ENCODE results near the gene AKAP6. TPM values are rescaled to one million over a fixed set of nuclear protein-coding genes. Genes with fewer than 3 reads are reported as not detected.

Gene AKAP6
- total and polyA plus RNA-seq, 10 of the 15 experiments (the other 5 are each of a cell fraction or from before 2014, with no cell fraction given) = 0.35 to 5.9 (median 2.2) TPM

GRCh38 chr14:32472076-32472475 is 143.0 kb downstream of the AKAP6 start:
- no peaks in the 10 kb centered on the region for H3K79me2 ChIP-seq (ENCODE audit: control insufficient read depth, insufficient read depth, low read length)
- no peak overlapping the region for H3K4me3 ChIP-seq
- H4K20me1 ChIP-seq (ENCODE audit: control insufficient read depth, insufficient read depth) = no peaks in the 10 kb centered on the region
- no peak for ATAC-seq
- in situ Hi-C loops (cut with MboI) = loop anchor here (10.0 to 25.0 kb wide), 2 partner anchors 407 to 960 kb away; no protein-coding TSS in a partner anchor
- ChIA-PET CTCF (interaction anchor here (1.6 to 3.0 kb wide), 2 partner anchors 218 to 962 kb away, joined by 3 to 23 read pairs; no protein-coding TSS in a partner anchor), POLR2A (no interaction called here), RAD21 (ENCODE audit: unreplicated experiment) (no interaction called here), SMC1A (ENCODE audit: uncharacterized antibody, unreplicated experiment) (interaction anchor here (1.0 kb wide), 1 partner anchor 217 kb away, joined by 4 read pairs; no protein-coding TSS in a partner anchor)
- no peaks in the 10 kb centered on the region for H3K4me1 ChIP-seq (ENCODE audit: control insufficient read depth, insufficient read depth, low read length)
- no peak overlapping the region for H3K27ac ChIP-seq (ENCODE audit: control insufficient read depth, insufficient read depth)
- no peak overlapping the region for H2AFZ ChIP-seq (ENCODE audit: control insufficient read depth, low read depth, low read length)
- intact Hi-C loops (cut with micrococcal nuclease; ENCODE audit: unreplicated experiment) = loop anchor here (10.0 kb wide), 1 partner anchor 397 kb away; the partner anchor contains the start of gene ARHGAP5
- FAIRE-seq = no peak
- no peaks in the 10 kb centered on the region for H3K27me3 ChIP-seq (replicated peaks in 1 of 2; ENCODE audit: control insufficient read depth in 2 of 2, insufficient read depth in 2 of 2, low read length in 1 of 2)
- H3K9me3 ChIP-seq (replicated peaks; ENCODE audit: control insufficient read depth, insufficient read depth, low read length) = no peaks in the 10 kb centered on the region
- no TSS peak for BruUV-seq (replicated peaks)
- 93% methylated on average over 1 of the region's 1 CpG for WGBS (ENCODE audit: insufficient coverage, insufficient replicate concordance, low lambda C conversion rate, missing lambda C conversion rate)
- no peak overlapping the region for H3K4me2 ChIP-seq (ENCODE audit: control insufficient read depth, insufficient read depth)
- DNase-seq (ENCODE audit: low read depth, low spot score) = no peak
- H3K9ac ChIP-seq (ENCODE audit: control insufficient read depth, insufficient read depth, low read length) = no peak overlapping the region
- H3K36me3 ChIP-seq (ENCODE audit: control insufficient read depth in 2 of 2, insufficient read depth in 2 of 2, low read length in 1 of 2) = no peaks in the 10 kb centered on the region
- TF ChIP-seq PRDM15 (CRISPR knock-in tag; IDR thresholded peaks at IDR 0.05) = no peak
- no peak for TF ChIP-seq CHD4 (IDR thresholded peaks at IDR 0.05)
- TF ChIP-seq JUND (IDR thresholded peaks at IDR 0.05; ENCODE audit: low read depth, low read length) = no peak
- no peak for TF ChIP-seq MLLT1 (IDR thresholded peaks at IDR 0.05)
- no peak for TF ChIP-seq USF2 (IDR thresholded peaks at IDR 0.05; ENCODE audit: borderline replicate concordance, low read depth, low read length)
- TF ChIP-seq ZBTB4 (CRISPR knock-in tag; IDR thresholded peaks at IDR 0.05) = no peak
- TF ChIP-seq EZH2 (IDR thresholded peaks at IDR 0.05; ENCODE audit: borderline replicate concordance, control insufficient read depth, low read depth, low read length) = no peak
- TF ChIP-seq ZZZ3 (IDR thresholded peaks at IDR 0.05; ENCODE audit: control insufficient read depth, insufficient read length, low read depth) = no peak
- no peak for TF ChIP-seq ZNF384 (IDR thresholded peaks at IDR 0.05; ENCODE audit: borderline replicate concordance, low read depth, low read length)
- no peak for TF ChIP-seq ETV6 (conservative IDR thresholded peaks at IDR 0.05 in 1 of 2, IDR thresholded peaks at IDR 0.05 in 1 of 2; ENCODE audit: borderline replicate concordance in 1 of 2, low read depth in 1 of 2)
- TF ChIP-seq SREBF2 (IDR thresholded peaks at IDR 0.05; ENCODE audit: low read length) = no peak
- TF ChIP-seq ZSCAN29 (IDR thresholded peaks at IDR 0.05) = no peak
- no peak for TF ChIP-seq YY1 (IDR thresholded peaks at IDR 0.05; ENCODE audit: low read depth, low read length)
- no peak for TF ChIP-seq IKZF1 (conservative IDR thresholded peaks at IDR 0.05)
- TF ChIP-seq FOS (IDR thresholded peaks at IDR 0.05; ENCODE audit: borderline replicate concordance, extremely low read depth, insufficient read length) = no peak
